H4 (cell line): ENCODE measurements around the gene ABR. TPM values are rescaled to one million over a fixed set of nuclear protein-coding genes. Genes with fewer than 3 reads are reported as not detected.

Experiments used
- DNase-seq: peaks from one replicate; pipeline ENCODE4 v3.0.0-alpha.2; 2015; ENCODE audit warnings: low spot score
- total RNA-seq: library from RNA; depleted of rRNA; stranded (reverse); fragments of >200 nt; shearing (Covaris generic); gene quantifications from 2 replicates; pipeline ENCODE4 v1.2.3, GENCODE V29; 2014

ABR gene
- total RNA-seq, 1 experiment from 2014 or later, result 40.0 TPM

DNA sequence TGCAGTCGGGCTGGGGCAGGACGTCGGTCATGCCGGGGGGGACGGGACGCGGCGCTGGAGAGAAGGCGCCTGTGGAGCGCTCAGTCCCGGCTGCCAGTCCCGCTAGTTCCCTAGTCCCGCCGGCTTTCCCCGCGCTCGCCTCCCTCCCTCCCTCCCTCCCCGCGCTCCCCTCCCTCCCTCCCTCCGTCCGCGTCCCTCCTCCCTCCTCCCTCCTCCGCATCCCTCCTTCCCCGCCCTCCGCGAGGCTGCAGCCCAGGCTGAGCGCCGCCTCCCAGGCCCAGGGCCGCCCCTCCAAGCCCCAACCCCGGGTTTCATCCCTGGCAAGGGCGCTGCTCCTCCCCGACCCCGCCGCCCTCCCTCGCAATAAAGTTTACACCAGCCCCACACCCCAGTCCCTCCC is 148.1 kb downstream of the ABR start:
- DNase-seq, result no peak

DNA sequence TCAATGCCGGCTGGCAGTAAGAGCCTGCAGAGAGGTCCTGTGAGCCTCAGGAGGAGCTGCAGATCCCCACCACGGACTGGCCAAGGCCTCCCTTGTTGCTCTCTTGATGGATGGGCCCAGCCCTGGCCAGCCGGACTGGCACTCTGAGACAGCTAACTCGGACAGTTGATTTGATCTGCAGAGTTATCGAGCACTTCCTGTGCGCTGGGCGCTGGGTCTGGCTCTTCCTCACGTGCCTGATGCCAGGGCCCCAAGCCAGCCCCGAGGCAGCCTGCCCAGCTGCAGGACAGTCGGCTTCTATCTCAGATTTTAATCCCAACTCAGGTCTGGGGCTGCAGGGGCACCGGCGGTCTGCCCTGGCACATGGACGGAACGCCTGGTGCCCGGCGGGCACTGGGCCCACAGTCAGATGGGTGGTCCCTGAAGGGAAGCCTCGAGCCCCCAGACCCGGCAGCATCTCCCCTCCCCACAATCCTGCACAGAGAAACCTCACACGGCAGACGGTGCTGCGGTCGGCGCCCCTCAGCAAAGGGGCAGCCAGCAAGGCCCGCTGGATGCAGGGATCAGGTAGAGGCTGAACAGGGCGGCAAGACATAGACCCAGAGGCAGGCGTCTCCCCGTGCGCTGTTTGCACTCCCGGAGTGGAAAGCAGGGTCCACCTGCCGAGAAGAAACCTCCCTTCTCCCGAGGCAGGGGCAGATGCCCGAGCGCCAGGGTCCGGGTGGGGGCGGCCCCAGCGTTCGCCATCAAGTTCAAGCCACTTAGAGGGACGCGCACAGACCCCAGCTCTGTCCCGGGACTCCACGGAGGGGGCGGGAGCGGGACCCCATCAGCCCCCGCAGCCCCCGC is 148.9 kb downstream of the ABR start:
- DNase-seq, result no peak

DNA sequence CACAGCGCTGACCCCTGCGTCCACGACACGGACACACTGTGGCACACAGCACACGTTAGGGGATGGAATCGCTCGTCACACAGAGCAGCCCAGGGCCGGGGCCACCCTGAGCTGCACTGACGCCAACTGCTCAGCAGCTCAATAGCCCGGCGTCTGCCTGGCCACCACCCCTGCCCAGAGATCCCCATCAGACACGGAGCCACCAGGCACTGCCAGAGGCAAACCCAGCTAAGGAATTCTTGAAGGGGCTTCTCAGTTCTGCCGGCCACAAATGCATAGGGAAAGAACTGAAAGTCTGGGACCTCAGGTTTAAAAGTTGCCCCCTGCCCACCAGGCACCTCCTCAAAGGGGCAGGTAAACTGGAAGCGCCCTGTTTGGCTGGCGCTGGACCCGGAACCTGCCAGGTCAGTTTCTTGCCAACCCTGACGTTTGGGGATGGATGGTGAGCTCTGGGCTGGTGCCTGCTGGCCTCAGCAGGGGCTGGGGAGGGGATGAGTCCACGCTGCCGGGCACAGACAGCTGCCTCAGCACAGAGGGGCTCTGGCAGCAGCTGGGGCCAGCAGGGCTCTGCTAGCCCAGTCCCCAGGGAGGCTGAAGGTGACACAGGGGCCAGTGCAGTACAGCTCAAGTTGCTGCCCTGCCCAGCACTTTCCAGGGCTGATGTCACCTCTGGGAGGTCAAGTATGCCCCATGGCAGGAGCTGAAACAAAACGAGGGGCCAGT is 149.7 kb downstream of the ABR start:
- no peak for DNase-seq

DNA sequence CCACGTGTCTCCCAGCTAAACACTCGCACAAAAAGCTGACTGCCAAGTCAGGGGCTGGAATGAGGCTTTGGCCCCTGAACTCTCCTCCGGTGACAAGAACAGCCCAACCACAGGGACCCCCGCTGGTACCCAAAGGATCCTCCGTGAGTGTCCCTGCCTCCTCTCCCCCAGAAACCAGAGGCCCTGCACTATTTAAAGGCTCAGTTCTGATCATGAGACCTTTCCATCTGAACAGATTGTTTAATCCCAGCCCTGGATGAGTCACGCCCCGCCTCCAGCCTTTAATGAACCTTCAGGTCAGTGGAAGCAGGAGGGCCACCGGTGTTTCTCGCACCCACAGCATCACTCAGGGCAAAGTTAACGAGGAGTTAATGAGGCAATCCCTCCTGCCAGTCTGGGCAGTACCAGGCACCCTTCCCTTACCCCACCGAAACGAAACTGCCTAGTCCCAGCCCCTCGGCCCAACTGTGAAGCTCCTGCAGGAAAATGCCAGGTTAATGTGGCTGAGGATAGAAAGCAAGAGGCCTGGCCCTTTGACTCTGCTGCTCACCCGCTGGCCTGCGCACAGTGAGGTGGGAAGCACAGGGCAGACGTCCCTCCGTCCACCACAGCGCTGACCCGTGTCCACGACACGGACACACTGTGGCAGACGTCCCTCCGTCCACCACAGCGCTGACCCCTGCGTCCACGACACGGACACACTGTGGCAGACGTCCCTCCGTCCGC is 150.4 kb downstream of the ABR start:
- no peak for DNase-seq

DNA sequence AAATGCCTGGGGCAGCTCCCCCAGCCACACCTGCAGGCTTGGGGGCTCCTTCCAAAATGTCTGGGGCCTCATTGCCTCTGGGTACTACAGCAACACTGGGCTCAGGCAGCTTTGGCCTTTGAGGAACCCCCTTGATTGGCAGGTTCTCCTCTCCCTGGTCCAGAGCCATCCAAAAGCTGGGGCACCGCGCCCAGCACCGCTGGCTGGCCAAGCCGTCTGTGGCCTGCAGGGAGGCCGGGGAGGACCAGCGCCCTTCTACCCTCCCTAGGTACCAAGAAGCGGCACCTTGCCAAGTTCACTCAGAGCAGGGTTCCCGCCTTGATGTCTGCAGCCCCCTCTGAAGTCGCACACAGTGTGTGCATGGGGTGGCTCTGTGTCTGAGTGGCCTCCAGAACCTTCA is 152.7 kb downstream of the ABR start:
- DNase-seq, result no peak

DNA sequence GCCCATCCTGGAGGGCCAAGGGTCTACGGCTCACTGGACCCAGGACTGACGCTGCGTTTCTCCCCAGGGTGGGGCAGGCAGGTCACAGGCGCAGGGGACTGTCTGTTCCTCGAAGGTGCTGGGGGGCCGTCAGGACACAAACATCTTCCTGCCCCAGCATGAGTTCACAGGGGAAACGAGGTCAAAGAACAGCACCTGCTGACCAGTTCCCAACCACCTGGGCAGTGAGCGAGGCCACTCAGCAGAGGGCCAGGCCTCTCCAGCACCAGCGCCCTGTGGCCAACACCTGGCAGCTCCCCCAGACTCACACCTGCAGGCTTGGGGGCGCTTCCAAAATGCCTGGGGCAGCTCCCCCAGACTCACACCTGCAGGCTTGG is 153.2 kb downstream of the ABR start:
- no peak for DNase-seq

DNA sequence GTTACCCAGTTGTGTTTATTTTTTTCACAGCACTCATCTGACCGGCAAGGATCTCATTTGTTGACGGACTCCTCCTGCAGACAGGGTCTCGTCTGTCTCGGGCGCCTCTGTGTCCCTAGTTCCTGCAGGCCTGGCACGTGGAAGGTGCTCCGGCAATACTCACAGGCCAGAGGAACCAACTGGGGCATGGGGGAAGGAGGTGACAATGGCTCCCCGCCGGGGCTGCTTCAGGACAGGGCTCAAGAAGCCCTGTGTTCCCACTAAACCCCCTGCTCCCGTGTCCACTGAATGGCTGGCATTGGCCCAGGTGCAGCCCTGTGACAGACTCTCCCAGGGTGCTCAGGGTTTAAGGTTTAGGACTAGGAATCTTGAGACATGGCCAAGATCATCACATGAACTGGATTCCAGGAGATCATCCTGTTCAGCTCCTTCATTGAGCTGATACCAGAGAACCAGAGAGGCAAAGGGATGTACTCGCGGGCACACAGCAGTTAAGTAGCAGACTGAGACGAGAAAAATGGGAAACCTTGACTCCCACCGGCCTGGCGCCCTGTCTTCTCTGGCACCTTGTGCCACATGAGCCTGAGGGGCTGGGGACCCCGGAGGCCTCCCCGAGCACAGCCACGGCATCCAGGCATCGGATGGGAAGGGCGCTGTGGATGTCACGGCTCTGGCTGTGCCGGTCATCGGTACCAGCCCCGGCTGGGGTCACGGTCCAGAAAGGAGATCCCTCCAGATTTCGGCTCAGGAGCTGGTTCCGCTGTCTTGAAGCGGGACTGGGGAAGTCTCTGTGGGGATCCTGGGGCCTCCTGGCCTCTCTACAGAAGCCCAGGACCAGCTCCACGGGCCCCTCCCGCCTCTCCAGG is 153.8 kb downstream of the ABR start:
- DNase-seq, result no peak

DNA sequence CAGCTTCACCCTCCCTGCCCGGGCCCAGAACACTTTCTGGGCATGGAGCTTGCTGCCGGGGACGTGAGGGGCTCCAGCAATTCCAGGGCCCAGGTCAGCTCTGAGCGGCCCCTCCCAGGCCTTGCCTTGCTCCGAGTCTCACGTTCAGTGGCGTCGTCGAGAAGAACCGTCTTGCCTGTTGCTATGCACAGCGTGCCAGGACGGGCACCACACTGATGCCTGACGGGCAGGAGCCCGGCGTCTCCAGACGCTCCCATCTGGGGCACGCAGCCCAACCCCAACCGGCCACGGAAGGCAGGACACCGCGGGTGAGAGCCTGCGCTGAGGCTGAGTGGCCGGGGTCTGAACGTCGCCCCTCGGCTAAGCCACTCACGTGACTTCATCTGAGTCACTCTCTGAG is 155.7 kb downstream of the ABR start:
- no peak for DNase-seq

- DNase-seq, result no peak
These were observed 157.3 kb downstream of the ABR start for GRCh38 chr17:1022278-1023024.

- no peak for DNase-seq
These were observed 158.6 kb downstream of the ABR start for GRCh38 chr17:1021147-1021546.

GRCh38 chr17:1019451-1019850 is 160.3 kb downstream of the ABR start:
- no peak for DNase-seq

DNA sequence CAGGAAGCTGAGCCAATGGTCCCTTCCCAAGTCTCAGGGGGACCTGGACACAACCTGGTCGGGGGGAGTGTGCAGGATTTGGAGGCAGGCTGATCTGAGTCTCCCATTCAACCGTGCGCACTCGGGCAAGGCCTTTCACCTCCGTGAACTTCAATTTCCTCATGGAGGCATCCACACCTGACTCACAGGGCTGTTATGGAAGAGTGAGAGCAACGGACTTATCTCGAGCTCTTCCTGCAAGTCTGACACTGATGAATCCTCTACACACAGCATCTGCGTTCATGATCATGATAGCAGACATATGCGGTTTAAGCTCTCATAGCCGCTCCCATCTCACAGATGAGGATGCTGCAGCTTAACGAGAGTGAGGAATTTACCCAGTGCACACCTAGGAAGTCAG is 161.2 kb downstream of the ABR start:
- no peak for DNase-seq

DNA sequence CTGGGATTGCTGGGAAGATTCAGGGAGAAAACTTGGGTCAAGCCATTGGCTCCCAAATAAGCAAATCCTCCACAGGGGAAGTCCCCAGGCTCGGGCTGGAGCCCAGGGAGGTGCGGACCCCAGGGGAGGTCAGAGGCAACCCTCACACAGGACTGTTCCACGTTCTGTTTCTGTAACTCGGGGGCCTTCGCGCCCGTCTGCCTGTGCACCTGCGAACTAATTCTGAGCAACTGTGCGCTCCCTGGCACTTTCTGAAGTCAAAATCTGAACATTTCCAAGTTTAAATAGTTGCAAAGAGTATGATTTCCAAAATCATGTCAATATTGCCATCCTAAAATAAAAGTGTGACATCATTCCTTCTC is 166.1 kb downstream of the ABR start:
- no peak for DNase-seq

DNA sequence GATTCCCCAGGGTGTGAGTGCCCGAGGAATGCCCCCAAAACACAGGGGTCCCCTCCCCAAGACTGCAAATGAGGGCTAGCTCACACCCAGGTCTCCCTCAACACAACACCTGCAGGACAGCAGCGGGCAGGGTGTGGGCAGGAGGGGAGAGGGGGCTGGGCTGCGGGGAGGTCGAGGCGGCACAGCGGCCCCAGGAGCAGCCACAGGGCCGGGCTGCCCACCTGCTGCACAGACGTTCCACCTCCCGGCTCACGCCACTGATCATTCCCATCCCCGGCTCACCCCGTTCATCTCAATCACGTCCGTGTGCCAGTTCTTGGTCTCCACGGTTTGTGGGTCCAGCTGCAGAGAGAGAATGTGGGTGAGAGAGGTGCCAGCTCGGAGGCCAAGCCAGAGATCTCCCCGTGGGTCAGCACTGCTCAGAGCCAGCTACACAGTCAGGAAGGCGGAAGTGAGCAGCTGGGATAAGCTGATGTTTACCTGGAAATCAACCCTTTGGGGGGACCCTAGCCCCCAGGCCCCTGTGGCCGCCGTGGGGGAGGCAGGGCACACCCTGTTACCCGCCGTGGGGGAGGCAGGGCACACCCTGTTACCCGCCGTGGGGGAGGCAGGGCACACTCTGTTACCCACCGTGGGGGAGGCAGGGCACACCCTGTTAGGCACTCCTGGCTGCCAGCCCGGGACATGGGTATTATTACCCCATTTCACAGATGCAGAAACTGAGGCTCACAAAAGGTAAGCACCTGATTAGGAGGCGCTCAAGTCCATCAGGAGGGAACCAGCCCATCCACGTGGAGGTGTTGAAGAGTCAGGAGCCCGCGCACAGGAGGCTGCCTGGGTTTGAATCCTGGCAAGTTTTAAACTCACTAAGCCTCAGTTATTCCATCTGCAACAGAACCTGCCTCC is 166.7 kb downstream of the ABR start:
- DNase-seq, result no peak

DNA sequence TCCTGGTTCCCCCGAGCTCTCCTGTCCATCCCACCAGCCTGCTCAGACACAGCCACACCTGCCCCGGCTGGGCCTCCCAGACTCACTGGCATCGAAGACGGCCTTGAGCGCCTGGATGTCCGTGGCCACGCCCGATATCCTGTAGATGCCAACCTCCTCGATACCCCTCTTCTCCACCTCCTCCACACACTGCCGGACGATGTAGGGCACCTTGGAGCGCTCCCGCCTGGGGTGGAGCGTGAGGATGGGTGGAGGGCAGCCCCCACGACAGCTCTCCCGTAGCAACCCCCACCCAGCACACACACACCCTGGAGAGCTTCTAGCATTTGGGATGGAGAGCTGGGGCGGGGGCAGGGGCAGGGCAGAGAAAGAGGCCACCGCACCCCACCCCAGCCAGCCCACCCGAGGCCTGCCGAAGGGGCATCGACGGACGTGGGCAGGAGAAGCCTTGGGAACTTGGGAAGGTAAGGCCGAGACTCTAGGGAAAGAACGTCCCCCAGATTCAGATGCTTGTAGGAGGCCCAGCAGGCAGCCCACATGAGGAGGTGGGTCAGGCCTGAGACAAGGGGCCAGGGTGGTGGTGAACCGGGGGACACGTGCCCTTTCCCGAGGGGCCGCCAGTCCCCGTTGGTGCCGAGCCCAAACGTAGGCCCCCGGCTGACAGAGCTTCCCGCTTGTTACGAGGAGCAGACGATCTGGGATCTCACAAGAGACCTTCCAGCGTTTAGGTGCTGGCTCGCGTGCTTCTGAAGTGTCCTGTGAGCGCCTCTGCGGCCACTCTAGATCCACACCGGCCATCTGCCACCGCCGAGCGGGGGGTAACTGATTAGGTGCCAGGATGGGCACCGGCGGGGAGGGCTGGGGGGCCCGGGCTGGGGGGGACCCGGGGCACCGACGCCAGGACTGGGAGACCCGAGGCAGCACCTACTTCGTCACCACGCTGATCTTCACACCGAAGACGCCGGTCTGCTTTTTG is 167.7 kb downstream of the ABR start:
- DNase-seq, result no peak

DNA sequence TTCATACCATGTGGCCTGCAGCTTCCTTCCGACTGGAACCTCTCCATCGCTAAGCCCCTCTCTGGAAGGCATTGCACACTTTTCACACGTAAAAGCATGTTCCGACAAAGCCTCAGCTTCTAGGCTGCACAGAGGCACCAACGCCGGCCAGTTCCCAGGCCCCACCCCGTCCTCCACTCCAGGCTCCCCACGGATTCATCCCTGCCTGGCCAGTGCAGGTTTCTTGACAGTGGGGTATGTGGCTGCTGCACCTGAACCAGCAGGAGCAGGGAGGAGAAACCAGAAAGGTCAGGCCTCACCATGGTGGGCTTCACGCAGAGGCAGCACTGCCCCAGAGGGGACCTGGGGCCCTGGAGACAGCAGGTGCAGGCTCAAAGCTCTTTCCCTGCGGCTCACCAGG is 168.6 kb downstream of the ABR start:
- no peak for DNase-seq

GRCh38 chr17:1010586-1010985 is 169.2 kb downstream of the ABR start:
- DNase-seq, result no peak

DNA sequence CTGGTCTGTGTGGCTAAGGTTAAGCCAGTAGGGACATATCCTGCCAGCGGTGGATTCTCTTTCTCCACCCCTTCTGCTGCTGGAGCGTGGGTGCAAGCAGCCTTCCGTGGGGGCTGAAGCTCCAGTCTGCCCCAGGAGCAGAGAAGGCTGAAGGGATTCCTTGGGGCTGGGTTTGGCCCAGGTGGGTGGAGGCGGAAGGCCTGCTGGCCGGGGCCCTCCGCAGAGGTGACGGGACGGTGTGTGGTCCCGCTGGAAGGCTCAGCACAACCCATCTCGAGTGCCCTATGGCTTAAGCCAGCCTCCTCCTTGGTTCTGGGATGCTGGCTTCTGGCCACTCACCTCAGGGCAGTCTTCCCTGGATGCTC is 169.7 kb downstream of the ABR start:
- no peak for DNase-seq
